HCT116 (cell line): Measurements from ENCODE around the gene ANKRD63. TPM values are rescaled to one million over a fixed set of nuclear protein-coding genes. Genes with fewer than 3 reads are reported as not detected.
A peak's percentile ranks its signal among the peaks of the same experiment; 100 is the strongest.

Source experiments
- ATAC-seq: fragments of 200-7000 bp; cut with Tn5 transposase; 2 replicates; pipeline ENCODE4 v1.9.1; 2020; ENCODE audit warnings: mild to moderate bottlenecking, moderate library complexity
- Bru-seq: library from RNA; stranded (reverse); fragments of 400-500 nt; gene quantifications from one replicate; lab custom pipeline; 2021; lab: Mats Ljungman, UMichigan
- BruChase-seq, 2 experiments: library from RNA; stranded (reverse); fragments of 400-500 nt; gene quantifications; one replicate each; lab custom pipeline; 2021; lab: Mats Ljungman, UMichigan
- BruUV-seq: library from RNA; stranded (reverse); fragments of 400-500 nt; replicated peaks from 2 replicates; lab custom pipeline; 2021; lab: Mats Ljungman, UMichigan
- CTCF ChIA-PET: fragments of 300-600 bp; sonication (Branson Sonifier 250); formaldehyde crosslinking; loops from one replicate; lab custom pipeline; 2021; ENCODE audit warnings: antibody characterized with exemption; lab: Charles Lee
- POLR2A ChIA-PET: fragments of 300-600, 350-600 bp; sonication (Branson Sonifier 250); formaldehyde crosslinking; loops from one replicate; lab custom pipeline; 2021; ENCODE audit warnings: antibody characterized with exemption; lab: Charles Lee
- RAD21 ChIA-PET, 2 experiments: fragments of 300-600 bp; sonication (Branson Sonifier 250); formaldehyde crosslinking; loops; one replicate each; lab custom pipeline; 2023; ENCODE audit warnings: low total read pairs in 2 of 2; ENCODE audit not compliant: uncharacterized antibody in 2 of 2, unreplicated experiment in 2 of 2, low non-redundant PET in 1 of 2; lab: Charles Lee
- DNase-seq: peaks from one replicate; pipeline ENCODE4 v3.0.0-alpha.2; 2010; ENCODE audit warnings: low read depth, low spot score
- H2AFZ ChIP-seq: fragments of 200-600 bp; shearing (Covaris generic), sonication (generic); 2 replicates; pipeline ENCODE4 v1.6.1; 2017; ENCODE audit warnings: low read depth, mixed run types, mixed read lengths, antibody characterized with exemption, low read length; ENCODE audit not compliant: poor library complexity, severe bottlenecking
- H3K27ac ChIP-seq: 2 replicates; pipeline ENCODE4 v1.5.1; 2012; ENCODE audit warnings: low read depth, low read length
- H3K27me3 ChIP-seq: fragments of 200-600 bp; sonication (generic); 2 replicates; pipeline ENCODE4 v1.6.1; 2016; ENCODE audit warnings: mixed run types, low read length, mixed read lengths; ENCODE audit not compliant: insufficient read depth
- H3K36me3 ChIP-seq, 2 experiments: fragments of 200-500 bp in 1 of 2; fragments of 200-600 bp in 1 of 2; sonication (Bioruptor generic) in 1 of 2; sonication (generic) in 1 of 2; 2 replicates each; pipeline versions ENCODE4 v1.5.1 to v1.6.1; 2014 to 2016; ENCODE audit warnings: low read length in 2 of 2, inconsistent platforms in 1 of 2, mixed read lengths in 1 of 2, mixed run types in 1 of 2; ENCODE audit not compliant: insufficient read depth in 2 of 2, control insufficient read depth in 1 of 2
- H3K4me1 ChIP-seq, 2 experiments: fragments of 200-600 bp in 1 of 2; sonication (generic) in 1 of 2; 2 replicates each; pipeline versions ENCODE4 v1.5.1 to v1.6.1; 2012 to 2017; ENCODE audit warnings: low read length in 2 of 2, inconsistent platforms in 1 of 2, mild to moderate bottlenecking in 1 of 2, mixed read lengths in 1 of 2, mixed run types in 1 of 2, moderate library complexity in 1 of 2; ENCODE audit not compliant: insufficient read depth in 2 of 2, control insufficient read depth in 1 of 2
- H3K4me2 ChIP-seq: fragments of 200-600 bp; sonication (generic); 2 replicates; pipeline ENCODE4 v1.6.1; 2017; ENCODE audit warnings: mixed run types, low read length, mixed read lengths
- H3K4me3 ChIP-seq, 2 experiments: fragments of 200-600 bp in 1 of 2; sonication (generic) in 1 of 2; replicated peaks in 1 of 2; 2 replicates each; pipeline ENCODE4 v1.5.1; 2011 to 2016; ENCODE audit warnings: low read length in 2 of 2, control low read depth in 1 of 2, low read depth in 1 of 2, mild to moderate bottlenecking in 1 of 2, mixed read lengths in 1 of 2, mixed run types in 1 of 2
- H3K79me2 ChIP-seq: fragments of 200-600 bp; sonication (generic); 2 replicates; pipeline ENCODE4 v1.6.1; 2017; ENCODE audit warnings: mild to moderate bottlenecking, mixed run types, low read length, moderate library complexity, mixed read lengths; ENCODE audit not compliant: insufficient read depth
- H3K9ac ChIP-seq: fragments of 200-600 bp; sonication (generic); 2 replicates; pipeline ENCODE4 v1.6.1; 2016; ENCODE audit warnings: low read length, mixed read lengths
- H3K9me2 ChIP-seq: fragments of 200-600 bp; sonication (generic), shearing (Covaris generic); 2 replicates; pipeline ENCODE4 v1.6.1; 2017; ENCODE audit warnings: mixed run types, mild to moderate bottlenecking, moderate library complexity; ENCODE audit not compliant: insufficient read depth
- H3K9me3 ChIP-seq, 2 experiments: fragments of 200-500 bp in 1 of 2; fragments of 200-600 bp in 1 of 2; sonication (Bioruptor generic) in 1 of 2; sonication (generic) in 1 of 2; 2 replicates each; pipeline ENCODE4 v1.6.1; 2014 to 2017; ENCODE audit warnings: low read length in 2 of 2, mixed read lengths in 2 of 2, inconsistent platforms in 1 of 2, low read depth in 1 of 2, mild to moderate bottlenecking in 1 of 2, mixed run types in 1 of 2, moderate library complexity in 1 of 2; ENCODE audit not compliant: control insufficient read depth in 1 of 2, insufficient read depth in 1 of 2
- H4K20me1 ChIP-seq: fragments of 200-600 bp; sonication (generic), shearing (Covaris generic); 2 replicates; pipeline ENCODE4 v1.6.1; 2017; ENCODE audit warnings: mixed run types, mild to moderate bottlenecking, moderate library complexity; ENCODE audit not compliant: insufficient read depth
- CBX3 ChIP-seq: IDR thresholded peaks from 2 replicates; pipeline ENCODE4 v1.6.1; 2012; ENCODE audit warnings: low read depth
- CEBPB ChIP-seq: IDR thresholded peaks from 2 replicates; pipeline ENCODE4 v1.6.1; 2012; ENCODE audit warnings: low read depth
- EZH2phosphoT487 ChIP-seq: fragments of 200-600 bp; IDR thresholded peaks from 2 replicates; pipeline ENCODE4 v1.6.1; 2018; ENCODE audit warnings: antibody characterized with exemption, borderline replicate concordance
- FOSL1 ChIP-seq: IDR thresholded peaks from 2 replicates; pipeline ENCODE4 v1.6.1; 2012; ENCODE audit warnings: low read depth
- JUND ChIP-seq: IDR thresholded peaks from 2 replicates; pipeline ENCODE4 v1.6.1; 2012
- POLR2AphosphoS5 ChIP-seq: IDR thresholded peaks from 2 replicates; pipeline ENCODE4 v1.6.1; 2011; ENCODE audit warnings: mild to moderate bottlenecking, low read depth, low read length, moderate library complexity
- SP1 ChIP-seq: IDR thresholded peaks from 2 replicates; pipeline ENCODE4 v1.6.1; 2012; ENCODE audit warnings: low read depth
- SRF ChIP-seq: IDR thresholded peaks from 2 replicates; pipeline ENCODE4 v1.6.1; 2012; ENCODE audit warnings: low read depth
- YY1 ChIP-seq: IDR thresholded peaks from 2 replicates; pipeline ENCODE4 v1.6.1; 2011; ENCODE audit warnings: low read length, low read depth, moderate library complexity, mild to moderate bottlenecking; ENCODE audit not compliant: insufficient replicate concordance; ENCODE audit errors: extremely low read depth
- ZFX ChIP-seq: fragments of 450-650 bp; IDR thresholded peaks from 2 replicates; pipeline ENCODE4 v1.6.1; 2017
- intact Hi-C: fragments of 100-400 bp; cut with micrococcal nuclease; formaldehyde crosslinking; loops from 2 replicates; pipeline ENCODE4 v1.10.0; 2022
- long read RNA-seq: library from polyadenylated mRNA; unstranded; transcript quantifications from one replicate; pipeline ENCODE4 v2.0.0, GENCODE V29; 2021; ENCODE audit not compliant: unreplicated experiment
- polyA plus RNA-seq: library from polyadenylated mRNA; unstranded; fragments of >200 nt; gene quantifications from 2 replicates; pipeline ENCODE4 v1.2.1, GENCODE V29; 2012; ENCODE audit warnings: missing spikeins
- total RNA-seq: library from RNA; stranded (reverse); gene quantifications from one replicate; pipeline ENCODE4 v1.2.1, GENCODE V29; 2021; ENCODE audit not compliant: unreplicated experiment
- TF ChIP-seq, protein P1 (sequence below): IDR thresholded peaks from 2 replicates; pipeline ENCODE4 v1.6.1; 2012; ENCODE audit warnings: low read depth

ANKRD63 gene, protein sequence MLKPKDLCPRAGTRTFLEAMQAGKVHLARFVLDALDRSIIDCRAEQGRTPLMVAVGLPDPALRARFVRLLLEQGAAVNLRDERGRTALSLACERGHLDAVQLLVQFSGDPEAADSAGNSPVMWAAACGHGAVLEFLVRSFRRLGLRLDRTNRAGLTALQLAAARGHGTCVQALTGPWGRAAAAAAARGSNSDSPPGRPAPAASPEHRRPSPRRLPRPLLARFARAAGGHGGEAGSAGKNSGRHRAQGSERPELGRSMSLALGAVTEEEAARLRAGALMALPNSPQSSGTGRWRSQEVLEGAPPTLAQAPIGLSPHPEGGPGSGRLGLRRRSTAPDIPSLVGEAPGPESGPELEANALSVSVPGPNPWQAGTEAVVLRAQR
- total RNA-seq: 0.89 TPM
- polyA plus RNA-seq: 0.18 and 0.25 TPM in 2 replicates
- percentile 22 among the genes with signal in this experiment for Bru-seq, nascent RNA
- not detected for BruChase-seq, experiment 1, labeled RNA remaining after a 6-hour chase
- percentile 26 among the genes with signal in this experiment for BruChase-seq, experiment 2, labeled RNA remaining after a 2-hour chase
- long read RNA-seq, partial matches to known transcripts: 0 of 1 reads
- long read RNA-seq, other reads (novel, unspliced or antisense): 0 of 1 reads

DNA sequence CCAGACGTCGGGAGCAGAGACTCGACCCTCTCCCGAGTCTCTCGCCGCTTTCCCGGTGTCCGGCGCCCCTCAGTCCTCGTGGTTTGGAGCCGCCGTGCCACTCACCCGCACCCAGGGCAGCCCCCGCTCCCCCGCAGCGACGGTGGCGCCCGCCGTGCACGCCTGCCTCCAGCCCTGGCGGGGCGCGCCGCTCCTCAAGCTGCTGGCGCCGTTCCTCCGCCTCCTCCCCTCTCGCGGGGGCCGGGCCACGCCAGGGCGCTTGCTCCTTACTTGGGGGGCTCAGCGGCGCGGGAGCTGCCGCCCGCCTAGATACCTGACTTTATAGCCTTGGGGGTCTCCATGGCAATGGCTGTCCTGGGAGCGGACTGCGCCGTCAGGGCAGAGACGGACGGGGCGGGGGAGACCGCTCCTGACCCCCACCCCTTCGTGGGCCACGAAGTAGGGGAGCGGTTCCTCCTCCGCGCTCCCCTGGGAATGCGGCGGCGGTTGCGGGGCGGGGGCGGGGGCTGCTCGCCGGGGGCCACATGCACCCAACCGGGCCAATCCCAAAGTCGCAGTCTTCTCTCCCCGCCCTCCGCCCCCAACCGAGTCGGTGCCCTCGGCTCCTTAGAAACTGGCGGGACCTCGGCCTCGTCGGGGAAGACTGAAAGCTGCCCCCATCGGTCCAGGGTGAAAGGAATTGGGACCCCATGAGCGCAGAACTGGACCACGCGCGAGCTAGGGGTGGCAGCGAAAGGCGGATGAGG is at the start of gene ANKRD63:
TSS of gene ANKRD63 (minus strand) at position 196 of the 746 bp plus-strand sequence. CDS start 478 bp downstream, outside the sequence.
- no peak for DNase-seq
- ChIA-PET POLR2A (no interaction called here), CTCF (interaction anchor here (1.0 to 1.9 kb wide), 6 partner anchors 8 to 55 kb away, joined by 3 to 8 read pairs (median 4); partner anchors contain the start of gene PAK6), RAD21 (no interaction called here)
- Histone ChIP-seq H3K4me2 (peak within 1 kb of the TSS; percentile 87), H3K27ac (peak within 1 kb of the TSS; percentile 57; the same call in 1 of the 2 replicates), H3K4me1 (peaks cover 28 to 49% of the 10 kb centered on the region in 2 experiments), H3K9me3 (no peaks in the 10 kb centered on the region), H3K79me2 (no peaks in the 10 kb centered on the region), H3K9ac (peak within 1 kb of the TSS; percentile 57), H2AFZ (peak within 1 kb of the TSS; percentile 74), H3K36me3 (no peaks in the 10 kb centered on the region), H4K20me1 (no peaks in the 10 kb centered on the region), H3K27me3 (no peaks in the 10 kb centered on the region), H3K9me2 (no peaks in the 10 kb centered on the region), H3K4me3 (peak within 1 kb of the TSS; percentile 45 to 59)
- no TSS peak for BruUV-seq
- ATAC-seq: peak; percentile 56
- no peak for TF ChIP-seq POLR2AphosphoS5
- TF ChIP-seq CBX3: no peak
- 0 out of 2 replicates have a peak, but pooled peaks have one; percentile 24 for TF ChIP-seq ZFX
- intact Hi-C loops: no loop called here

DNA sequence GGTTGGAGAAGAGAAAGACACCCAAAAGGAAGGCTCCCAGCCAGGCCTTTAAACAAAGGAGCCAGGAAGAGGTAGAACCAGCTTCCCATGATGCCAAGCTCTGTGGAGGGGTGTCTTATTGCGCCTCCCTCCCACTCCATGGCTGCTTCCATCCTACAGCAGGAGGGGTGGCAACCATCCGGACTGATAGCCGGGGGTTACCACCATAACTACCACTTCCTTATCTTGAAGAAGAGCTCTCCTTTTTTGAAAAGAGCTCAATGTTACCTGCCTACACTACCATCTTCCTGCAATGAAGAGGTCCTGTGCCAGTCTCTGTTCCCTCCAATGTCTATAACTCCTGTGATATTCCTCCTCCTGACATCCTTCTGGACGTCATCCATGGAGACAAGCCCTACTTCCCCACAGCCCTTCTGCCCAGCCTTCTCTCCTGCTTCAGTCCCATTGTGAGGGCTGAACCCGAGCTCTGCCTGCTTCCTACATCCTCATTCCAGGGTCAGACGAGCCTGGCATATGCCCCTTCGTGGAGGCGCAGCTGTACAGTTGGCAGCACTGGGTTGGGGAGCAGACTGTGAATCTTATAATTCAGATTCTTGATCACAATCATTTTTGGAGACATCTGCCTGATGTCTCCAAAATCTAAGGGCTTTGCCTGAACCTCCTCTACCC is 49.4 kb upstream of the ANKRD63 start:
- POLR2A ChIA-PET: no interaction called here
- TF ChIP-seq JUND (no peak), SP1 (no peak), CEBPB (no peak), SRF (no peak), YY1 (no peak), FOSL1 (no peak), EZH2phosphoT487 (no peak), ZFX (no peak)
- TF ChIP-seq, protein P1, sequence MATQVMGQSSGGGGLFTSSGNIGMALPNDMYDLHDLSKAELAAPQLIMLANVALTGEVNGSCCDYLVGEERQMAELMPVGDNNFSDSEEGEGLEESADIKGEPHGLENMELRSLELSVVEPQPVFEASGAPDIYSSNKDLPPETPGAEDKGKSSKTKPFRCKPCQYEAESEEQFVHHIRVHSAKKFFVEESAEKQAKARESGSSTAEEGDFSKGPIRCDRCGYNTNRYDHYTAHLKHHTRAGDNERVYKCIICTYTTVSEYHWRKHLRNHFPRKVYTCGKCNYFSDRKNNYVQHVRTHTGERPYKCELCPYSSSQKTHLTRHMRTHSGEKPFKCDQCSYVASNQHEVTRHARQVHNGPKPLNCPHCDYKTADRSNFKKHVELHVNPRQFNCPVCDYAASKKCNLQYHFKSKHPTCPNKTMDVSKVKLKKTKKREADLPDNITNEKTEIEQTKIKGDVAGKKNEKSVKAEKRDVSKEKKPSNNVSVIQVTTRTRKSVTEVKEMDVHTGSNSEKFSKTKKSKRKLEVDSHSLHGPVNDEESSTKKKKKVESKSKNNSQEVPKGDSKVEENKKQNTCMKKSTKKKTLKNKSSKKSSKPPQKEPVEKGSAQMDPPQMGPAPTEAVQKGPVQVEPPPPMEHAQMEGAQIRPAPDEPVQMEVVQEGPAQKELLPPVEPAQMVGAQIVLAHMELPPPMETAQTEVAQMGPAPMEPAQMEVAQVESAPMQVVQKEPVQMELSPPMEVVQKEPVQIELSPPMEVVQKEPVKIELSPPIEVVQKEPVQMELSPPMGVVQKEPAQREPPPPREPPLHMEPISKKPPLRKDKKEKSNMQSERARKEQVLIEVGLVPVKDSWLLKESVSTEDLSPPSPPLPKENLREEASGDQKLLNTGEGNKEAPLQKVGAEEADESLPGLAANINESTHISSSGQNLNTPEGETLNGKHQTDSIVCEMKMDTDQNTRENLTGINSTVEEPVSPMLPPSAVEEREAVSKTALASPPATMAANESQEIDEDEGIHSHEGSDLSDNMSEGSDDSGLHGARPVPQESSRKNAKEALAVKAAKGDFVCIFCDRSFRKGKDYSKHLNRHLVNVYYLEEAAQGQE: no peak

More for the DNA sequence above, 49.4 kb upstream of the ANKRD63 start:
- Histone ChIP-seq H3K9me3 (no peaks in the 10 kb centered on the region), H3K36me3 (peaks cover 0 to 7% of the 10 kb centered on the region in 2 experiments; a peak in 1 of 4 replicates), H4K20me1 (no peaks in the 10 kb centered on the region), H3K9me2 (no peaks in the 10 kb centered on the region), H3K79me2 (no peaks in the 10 kb centered on the region), H3K27me3 (no peaks in the 10 kb centered on the region), H3K9ac (no peak overlapping the region), H3K4me1 (peaks cover 0 to 2% of the 10 kb centered on the region in 2 experiments; a peak in 1 of 4 replicates), H3K27ac (no peak overlapping the region), H3K4me3 (no peak overlapping the region), H3K4me2 (no peak overlapping the region), H2AFZ (no peak overlapping the region)
- BruUV-seq: TSS peak; percentile 30
- ChIA-PET CTCF (interaction anchor here (0.7 to 1.2 kb wide), 2 partner anchors 8 to 237 kb away, joined by 3 read pairs; partner anchors contain the start of genes CCDC9B and RPUSD2), RAD21 (no interaction called here)
- DNase-seq (no peak), ATAC-seq (no peak)
- intact Hi-C loops: no loop called here
